ENCODE data around the gene PID1.
A peak's percentile ranks its signal among the peaks of the same experiment; 100 is the strongest.

Gene PID1

DNA sequence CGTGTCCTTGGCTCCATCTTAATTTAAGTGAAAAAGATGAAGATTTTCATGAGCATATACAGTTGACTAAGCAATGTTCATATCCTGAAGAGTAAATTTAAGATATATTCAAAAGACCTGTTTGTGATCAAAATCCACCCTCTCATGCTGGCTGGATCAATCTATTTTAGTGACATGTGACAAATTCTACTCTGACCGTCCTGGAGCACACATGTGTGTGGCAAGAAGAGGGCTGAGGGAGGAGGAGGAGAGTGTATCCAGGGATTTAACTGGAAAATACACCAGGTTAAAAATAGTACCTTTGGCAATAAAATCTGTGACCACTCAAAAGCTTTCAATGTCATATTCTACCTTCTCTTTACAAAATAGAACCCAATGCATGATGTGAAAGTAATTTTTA is 228.7 kb downstream of the PID1 start:
- no peak for DNase-seq
- H3K4me1 Mint-ChIP-seq = no peaks in the 10 kb centered on the region
- no peak overlapping the region for H3K27ac Mint-ChIP-seq
- ATAC-seq = no peak
- H3K27me3 Mint-ChIP-seq = no peaks in the 10 kb centered on the region
- H3K4me3 Mint-ChIP-seq = no peak overlapping the region
- H3K9me3 Mint-ChIP-seq = no peaks in the 10 kb centered on the region

DNA sequence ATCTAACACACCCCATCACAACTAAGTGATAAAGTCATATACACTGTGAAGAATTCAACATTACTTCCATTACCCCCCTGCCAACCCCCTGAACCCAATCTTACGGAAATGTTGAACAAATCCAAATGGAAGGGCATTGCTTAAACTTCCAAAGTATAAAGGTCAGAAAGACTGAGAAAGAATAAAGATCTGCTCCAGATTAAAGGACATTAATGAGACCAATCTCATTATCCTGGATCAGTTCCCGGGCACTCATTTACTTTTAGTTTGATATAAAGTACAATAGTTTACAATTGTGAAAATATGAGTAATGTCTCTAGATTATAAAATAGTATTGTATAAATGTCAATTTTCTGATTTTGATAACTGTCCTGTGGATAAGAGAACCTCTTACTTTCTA is 229.4 kb downstream of the PID1 start:
- no peaks in the 10 kb centered on the region for H3K4me1 Mint-ChIP-seq
- no peaks in the 10 kb centered on the region for H3K27me3 Mint-ChIP-seq
- ATAC-seq = no peak
- no peak overlapping the region for H3K4me3 Mint-ChIP-seq
- no peak for DNase-seq
- no peaks in the 10 kb centered on the region for H3K9me3 Mint-ChIP-seq
- no peak overlapping the region for H3K27ac Mint-ChIP-seq

DNA sequence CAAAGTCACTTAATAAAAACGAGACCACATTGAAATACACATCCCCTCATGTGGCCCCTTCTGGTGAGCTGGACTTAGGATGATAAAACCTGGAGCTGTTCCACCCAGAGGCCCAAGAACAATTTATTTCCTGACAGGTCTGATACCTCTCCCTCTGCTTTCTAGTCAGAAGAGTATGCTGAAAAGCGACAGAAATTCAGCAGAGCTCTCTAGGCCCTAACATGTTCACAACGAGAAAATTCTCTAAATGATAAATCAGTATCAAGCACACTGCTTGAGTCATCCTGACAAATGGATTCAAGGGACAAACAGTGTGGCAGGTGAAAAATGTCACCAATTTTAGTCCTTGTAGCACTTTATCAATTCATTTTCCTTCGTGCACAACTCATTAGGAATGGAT is 233.5 kb downstream of the PID1 start:
- H3K27me3 Mint-ChIP-seq = no peaks in the 10 kb centered on the region
- no peaks in the 10 kb centered on the region for H3K4me1 Mint-ChIP-seq
- H3K9me3 Mint-ChIP-seq = no peaks in the 10 kb centered on the region
- H3K4me3 Mint-ChIP-seq = no peak overlapping the region
- no peak for DNase-seq
- no peak overlapping the region for H3K27ac Mint-ChIP-seq
- ATAC-seq = no peak

DNA sequence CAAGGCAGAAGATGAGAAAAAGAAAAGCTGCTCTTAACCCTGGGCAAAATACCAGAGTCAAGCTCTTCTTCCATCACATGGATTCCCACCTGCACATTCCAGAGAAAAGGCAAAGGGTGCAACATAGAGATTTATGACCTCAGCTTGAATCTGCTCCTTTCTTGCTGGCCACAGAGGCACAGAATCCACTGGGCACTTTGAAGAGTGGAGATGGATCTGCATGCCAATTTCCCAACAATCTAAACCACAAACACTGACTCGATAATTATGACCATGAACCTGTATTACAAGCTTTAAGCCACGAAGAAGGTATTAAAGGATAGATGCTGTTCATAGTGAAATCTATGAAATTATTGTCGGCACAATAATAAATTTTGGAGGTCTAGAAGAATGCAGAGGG is 237.3 kb downstream of the PID1 start:
- no peak overlapping the region for H3K4me3 Mint-ChIP-seq
- no peak overlapping the region for H3K27ac Mint-ChIP-seq
- no peaks in the 10 kb centered on the region for H3K27me3 Mint-ChIP-seq
- peaks cover 0 to 8% of the 10 kb centered on the region in 2 donors for H3K9me3 Mint-ChIP-seq
- no peak for DNase-seq
- H3K4me1 Mint-ChIP-seq = no peaks in the 10 kb centered on the region
- ATAC-seq = no peak

DNA sequence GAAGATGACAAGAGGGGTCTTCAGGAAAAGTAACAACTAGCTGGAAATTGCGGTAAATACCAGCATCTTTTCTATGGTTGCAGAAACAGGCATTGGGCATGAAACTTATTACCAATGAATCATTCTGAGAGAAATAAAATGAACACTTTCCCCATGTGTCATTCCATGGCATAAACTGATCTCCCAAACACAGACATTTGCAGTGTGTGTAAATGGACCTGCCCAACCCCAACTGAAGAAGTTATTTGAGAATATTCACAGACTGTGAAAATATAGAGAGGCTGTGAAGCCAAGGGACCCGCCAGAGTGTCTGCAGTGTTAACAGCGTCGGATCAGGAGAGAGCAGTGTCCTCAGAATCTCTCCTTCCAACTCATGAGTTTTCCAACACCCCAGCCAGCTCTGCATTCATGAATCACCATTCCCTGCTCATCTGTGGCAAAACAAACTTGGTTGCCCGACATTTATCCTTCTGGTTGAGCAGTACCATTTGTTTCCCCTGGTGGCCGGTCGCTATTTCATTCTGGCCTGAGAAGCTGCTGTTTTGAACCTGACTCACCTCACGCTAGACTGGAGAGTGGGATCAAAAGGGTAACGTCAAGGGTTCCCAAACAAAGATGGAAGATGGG is 238.4 kb downstream of the PID1 start:
- H3K4me3 Mint-ChIP-seq = no peak overlapping the region
- peaks cover 0 to 12% of the 10 kb centered on the region in 2 donors for H3K9me3 Mint-ChIP-seq
- no peaks in the 10 kb centered on the region for H3K27me3 Mint-ChIP-seq
- no peaks in the 10 kb centered on the region for H3K4me1 Mint-ChIP-seq
- ATAC-seq = no peak
- no peak overlapping the region for H3K27ac Mint-ChIP-seq
- no peak for DNase-seq

DNA sequence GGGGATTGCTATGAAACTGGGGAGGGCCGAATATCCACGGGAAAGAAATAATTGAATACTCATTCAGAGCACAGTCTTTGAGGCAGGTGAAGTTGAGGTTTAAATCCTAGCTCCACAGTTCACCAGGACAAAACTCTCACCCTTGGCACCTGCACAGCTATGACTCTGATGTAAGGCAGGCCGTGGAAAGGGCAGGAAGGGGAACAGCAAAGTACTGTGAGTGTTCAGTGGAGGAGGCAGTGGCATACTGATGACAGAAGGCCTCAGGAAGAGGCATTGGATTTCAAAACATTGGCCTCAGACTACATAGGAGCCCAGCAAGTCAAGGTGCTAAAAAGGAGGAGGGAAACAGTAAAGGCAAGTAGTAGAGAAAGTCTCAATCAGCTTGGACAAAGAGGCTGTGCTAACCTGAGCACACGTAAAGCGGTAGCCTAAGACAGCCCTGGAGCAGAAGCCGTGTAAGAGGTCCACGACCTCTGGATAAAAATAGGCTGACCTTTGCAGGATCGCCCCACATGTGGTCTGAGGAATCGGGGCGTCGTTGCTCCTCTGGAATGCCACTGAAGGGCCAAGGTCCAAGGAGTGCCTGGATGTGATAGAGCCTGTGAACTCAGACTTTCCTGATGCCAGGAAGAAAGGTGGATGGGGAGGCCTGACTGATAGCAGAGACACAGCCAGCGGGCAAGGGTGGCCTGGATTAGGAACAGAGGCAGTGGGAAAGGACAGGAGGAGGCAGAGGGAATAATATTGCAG is 243.6 kb downstream of the PID1 start:
- Mint-ChIP-seq H3K4me1 (no peaks in the 10 kb centered on the region), H3K27ac (peak overlapping the region in 1 of 2 donors; percentile 56), H3K27me3 (no peaks in the 10 kb centered on the region), H3K9me3 (peaks cover 0 to 19% of the 10 kb centered on the region in 2 donors), H3K4me3 (no peak overlapping the region)
- DNase-seq = no peak
- no peak for ATAC-seq

DNA sequence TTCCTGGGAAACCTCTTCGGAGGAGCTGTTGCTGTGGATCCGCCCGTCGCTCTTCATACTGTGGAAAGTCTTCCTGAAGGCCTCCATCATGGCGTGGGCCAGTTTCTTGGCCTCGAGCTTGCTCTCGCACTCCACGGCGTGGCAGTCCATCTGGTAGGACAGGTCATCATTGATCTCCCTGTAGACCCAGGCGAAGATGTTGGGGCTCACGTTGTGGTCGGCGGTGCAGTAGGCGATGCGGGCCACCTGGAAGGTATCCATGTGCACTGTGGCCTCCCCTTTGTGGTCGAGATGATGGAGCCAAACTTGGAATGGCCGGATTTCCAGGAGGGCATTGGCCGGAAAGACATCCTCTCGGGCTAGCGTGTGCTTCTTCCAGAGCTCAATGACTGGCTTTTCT is 245.4 kb downstream of the PID1 start:
- H3K9me3 Mint-ChIP-seq = peaks cover 0 to 11% of the 10 kb centered on the region in 2 donors
- H3K27ac Mint-ChIP-seq = no peak overlapping the region
- DNase-seq (no peak), ATAC-seq (no peak)
- H3K27me3 Mint-ChIP-seq = no peaks in the 10 kb centered on the region
- H3K4me3 Mint-ChIP-seq = no peak overlapping the region
- H3K4me1 Mint-ChIP-seq = no peaks in the 10 kb centered on the region

DNA sequence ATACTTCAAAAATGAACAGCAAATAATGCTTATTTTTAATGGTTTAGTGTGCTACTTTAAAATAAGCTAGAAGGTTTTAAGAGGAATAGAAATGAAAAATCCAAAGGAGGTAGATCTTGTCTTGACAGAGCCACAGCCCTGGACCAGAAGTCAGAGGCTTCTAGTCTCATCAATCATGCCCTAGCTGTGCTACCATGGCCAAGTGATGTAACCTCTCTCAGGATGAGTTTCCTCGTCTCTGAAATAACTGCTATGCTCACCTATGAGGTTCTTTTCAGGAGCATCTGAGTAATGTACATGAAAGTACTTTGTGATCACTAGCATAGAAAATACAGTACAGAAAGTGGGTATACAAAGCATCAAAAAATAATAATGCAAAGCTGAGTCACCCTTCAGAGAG is 248.4 kb downstream of the PID1 start:
- H3K4me1 Mint-ChIP-seq = no peaks in the 10 kb centered on the region
- no peak overlapping the region for H3K27ac Mint-ChIP-seq
- peaks cover 0 to 15% of the 10 kb centered on the region in 2 donors for H3K9me3 Mint-ChIP-seq
- H3K4me3 Mint-ChIP-seq = no peak overlapping the region
- ATAC-seq (no peak), DNase-seq (no peak)
- no peaks in the 10 kb centered on the region for H3K27me3 Mint-ChIP-seq

DNA sequence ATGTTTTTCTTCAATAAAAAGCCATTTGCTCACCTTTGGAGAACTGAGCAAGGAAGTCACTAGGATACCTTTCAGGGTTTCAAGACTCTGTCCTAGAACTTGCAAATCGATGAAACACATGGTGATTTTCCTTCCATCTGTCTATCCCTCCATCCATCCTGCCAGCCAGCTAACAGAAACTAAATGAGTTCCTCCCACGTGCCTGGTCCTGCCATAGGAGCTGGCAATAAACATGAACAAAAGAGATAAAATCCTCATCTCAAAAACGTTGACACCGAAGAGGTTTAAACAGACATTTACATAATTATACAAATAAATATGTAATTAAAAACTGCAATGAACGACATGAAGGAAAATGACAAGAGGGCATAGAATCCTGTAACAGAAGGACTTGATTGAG is 249.0 kb downstream of the PID1 start:
- Mint-ChIP-seq H3K4me3 (no peak overlapping the region), H3K9me3 (peaks cover 0 to 10% of the 10 kb centered on the region in 2 donors), H3K27me3 (no peaks in the 10 kb centered on the region), H3K27ac (no peak overlapping the region), H3K4me1 (no peaks in the 10 kb centered on the region)
- no peak for DNase-seq
- no peak for ATAC-seq

DNA sequence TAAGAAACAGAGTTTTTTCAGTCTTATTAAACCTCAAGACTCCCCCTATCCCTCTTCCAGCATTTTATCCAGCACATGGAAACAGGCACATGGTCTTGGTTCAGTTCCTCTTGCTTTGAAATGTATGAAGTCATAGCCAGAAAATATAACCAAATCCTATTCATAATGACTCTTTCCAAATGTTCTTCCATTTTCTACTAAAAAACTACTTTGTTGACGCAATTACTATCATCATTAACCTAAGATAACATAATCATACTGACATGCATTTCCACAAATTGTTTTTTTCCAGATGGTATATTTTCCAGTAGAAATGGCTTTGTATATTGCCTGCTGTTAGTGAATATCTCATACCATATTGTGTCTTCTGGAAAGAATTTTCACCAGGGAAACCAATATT is 261.3 kb downstream of the PID1 start:
- Mint-ChIP-seq H3K4me3 (no peak overlapping the region), H3K9me3 (peaks cover 0 to 3% of the 10 kb centered on the region in 2 donors), H3K27ac (no peak overlapping the region), H3K27me3 (no peaks in the 10 kb centered on the region), H3K4me1 (no peaks in the 10 kb centered on the region)
- ATAC-seq (no peak), DNase-seq (no peak)

DNA sequence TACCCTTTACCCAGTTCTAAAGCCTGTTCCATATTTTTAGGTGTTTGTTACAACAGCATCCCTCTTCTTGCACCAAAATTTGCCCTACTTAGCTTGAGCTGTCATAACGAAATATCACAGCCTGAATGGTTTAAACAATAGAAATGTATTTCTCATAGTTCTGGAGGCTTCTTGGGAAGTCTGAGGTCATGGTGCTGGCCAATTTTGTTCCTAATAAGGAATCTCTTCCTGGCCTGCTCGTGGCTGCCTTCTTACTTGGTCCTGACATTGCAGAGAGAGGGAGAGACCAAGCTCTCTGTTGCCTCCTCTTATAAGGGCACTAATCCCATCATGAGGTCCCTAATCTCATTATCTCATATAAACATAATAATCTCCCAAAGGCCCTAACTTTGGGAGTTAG is 267.8 kb downstream of the PID1 start:
- ATAC-seq = no peak
- Mint-ChIP-seq H3K27me3 (no peaks in the 10 kb centered on the region), H3K9me3 (peaks cover 20 to 21% of the 10 kb centered on the region in 2 donors), H3K4me1 (no peaks in the 10 kb centered on the region), H3K27ac (no peak overlapping the region), H3K4me3 (no peak overlapping the region)
- no peak for DNase-seq

DNA sequence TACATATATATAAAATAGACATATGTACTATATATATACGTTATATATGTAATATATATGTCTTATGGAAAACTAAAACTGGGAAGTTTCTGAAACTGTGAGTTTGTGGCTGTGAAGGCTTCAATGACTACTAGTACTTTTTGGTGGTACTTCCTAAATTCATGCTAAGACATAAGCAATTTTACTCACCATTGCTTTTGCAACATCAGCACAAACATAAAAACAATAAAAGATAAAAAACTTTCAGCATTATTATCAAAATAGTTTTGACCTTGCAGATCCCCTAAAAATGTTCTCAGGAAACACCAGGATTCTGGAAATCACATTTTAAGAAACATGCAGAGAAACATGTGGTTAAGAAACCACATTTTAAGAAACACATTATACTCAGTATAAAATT is 269.9 kb downstream of the PID1 start:
- no peak overlapping the region for H3K4me3 Mint-ChIP-seq
- no peaks in the 10 kb centered on the region for H3K4me1 Mint-ChIP-seq
- H3K27ac Mint-ChIP-seq = no peak overlapping the region
- no peaks in the 10 kb centered on the region for H3K27me3 Mint-ChIP-seq
- DNase-seq = no peak
- no peak for ATAC-seq
- peaks cover 23 to 30% of the 10 kb centered on the region in 2 donors for H3K9me3 Mint-ChIP-seq

DNA sequence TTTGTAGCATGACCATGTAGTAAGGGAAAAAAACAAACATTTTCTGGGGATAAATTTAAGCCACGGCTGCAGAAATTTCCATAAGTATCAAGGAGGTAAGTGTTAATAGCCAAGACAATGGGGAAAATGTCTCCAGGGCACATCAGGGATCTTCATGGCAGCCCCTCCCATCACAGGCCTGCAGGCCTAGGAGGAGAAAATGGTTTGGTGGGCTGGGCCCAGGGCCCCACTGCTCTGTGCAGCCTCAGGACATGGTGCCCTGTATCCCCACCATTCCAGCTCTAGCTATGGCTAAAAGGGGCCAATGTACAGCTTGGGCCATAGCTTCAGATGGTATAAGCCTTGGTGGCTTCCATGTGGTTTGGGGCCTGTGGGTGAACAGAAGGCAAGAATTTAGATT is 271.8 kb downstream of the PID1 start:
- Mint-ChIP-seq H3K4me1 (no peaks in the 10 kb centered on the region), H3K4me3 (no peak overlapping the region), H3K27me3 (no peaks in the 10 kb centered on the region), H3K27ac (no peak overlapping the region), H3K9me3 (peaks cover 23 to 33% of the 10 kb centered on the region in 2 donors)
- ATAC-seq (no peak), DNase-seq (no peak)

DNA sequence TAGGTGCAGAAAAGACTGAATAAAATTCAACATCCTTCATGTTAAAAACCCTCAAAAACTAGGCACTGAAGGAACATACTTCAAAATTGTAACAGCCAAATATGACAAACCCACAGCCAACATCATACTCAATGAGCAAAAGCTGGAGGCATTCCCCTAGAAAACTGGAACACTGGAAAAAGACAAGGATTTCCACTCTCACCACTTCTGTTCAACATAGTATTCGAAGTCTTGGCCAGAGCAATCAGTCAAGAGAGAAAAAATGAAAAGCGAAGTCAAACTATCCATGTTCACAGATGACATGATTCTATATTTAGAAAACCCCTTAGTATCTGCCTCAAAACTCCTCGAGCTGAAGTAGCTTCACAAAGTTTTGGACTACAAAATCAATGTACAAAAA is 282.3 kb downstream of the PID1 start:
- DNase-seq (no peak), ATAC-seq (no peak)
- Mint-ChIP-seq H3K4me1 (no peaks in the 10 kb centered on the region), H3K9me3 (peaks cover 0 to 5% of the 10 kb centered on the region in 2 donors), H3K27ac (no peak overlapping the region), H3K27me3 (no peaks in the 10 kb centered on the region), H3K4me3 (no peak overlapping the region)

DNA sequence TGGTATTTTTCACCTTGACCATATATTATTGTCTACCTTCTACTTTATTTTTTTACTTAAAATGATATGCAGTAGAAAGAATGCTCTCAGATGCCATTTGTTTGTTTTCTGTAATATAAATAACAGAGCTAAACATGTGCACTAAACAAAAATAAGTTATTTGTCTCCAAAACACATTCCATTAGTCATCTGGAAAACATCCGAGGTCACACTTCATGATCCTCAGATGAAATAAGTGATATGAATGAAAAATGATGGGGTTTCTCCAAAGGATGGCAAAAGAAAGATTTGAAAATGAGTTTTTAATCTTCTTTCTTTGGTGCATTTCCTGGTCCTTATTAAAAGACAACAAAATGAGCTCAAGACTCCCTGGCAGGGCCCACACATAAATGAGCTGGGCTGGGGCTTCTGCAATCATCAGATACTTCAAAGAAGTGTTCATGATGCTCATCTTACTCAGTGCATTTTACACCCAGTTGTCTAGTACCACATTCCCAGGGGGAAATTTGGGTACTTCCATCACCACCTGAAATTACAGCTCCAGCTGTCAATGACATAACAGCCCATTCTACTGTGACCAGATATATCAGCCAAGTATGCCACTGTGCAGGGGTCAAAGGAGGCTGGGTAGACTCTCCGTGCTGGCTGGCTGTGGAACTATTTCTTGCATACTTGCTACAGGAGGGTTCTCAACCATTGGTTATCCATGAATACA is 283.5 kb downstream of the PID1 start:
- ATAC-seq = no peak
- peaks cover 0 to 2% of the 10 kb centered on the region in 2 donors for H3K9me3 Mint-ChIP-seq
- H3K4me3 Mint-ChIP-seq = no peak overlapping the region
- no peak for DNase-seq
- H3K27me3 Mint-ChIP-seq = no peaks in the 10 kb centered on the region
- H3K27ac Mint-ChIP-seq = no peak overlapping the region
- H3K4me1 Mint-ChIP-seq = no peaks in the 10 kb centered on the region

DNA sequence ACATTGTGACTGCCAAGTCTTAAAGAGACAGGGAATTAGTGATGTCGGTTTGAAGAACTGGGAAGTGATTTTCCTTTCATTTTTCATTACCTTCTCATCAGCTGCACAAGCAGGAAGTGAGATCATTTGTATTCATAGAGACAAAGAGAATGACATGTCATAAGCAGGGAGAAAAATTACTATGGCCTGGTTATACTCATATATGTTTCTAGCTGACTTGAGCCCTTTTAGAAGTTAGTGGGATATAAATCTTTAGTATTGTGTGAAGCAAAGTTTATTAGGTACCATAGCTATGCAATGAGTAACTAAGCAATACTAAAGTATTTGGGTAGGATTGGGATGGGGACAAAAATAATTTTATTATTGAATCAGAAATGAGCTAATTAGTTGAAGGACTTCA is 284.1 kb downstream of the PID1 start:
- no peaks in the 10 kb centered on the region for H3K27me3 Mint-ChIP-seq
- no peak overlapping the region for H3K27ac Mint-ChIP-seq
- no peak overlapping the region for H3K4me3 Mint-ChIP-seq
- ATAC-seq (no peak), DNase-seq (no peak)
- H3K4me1 Mint-ChIP-seq = no peaks in the 10 kb centered on the region
- peaks cover 0 to 4% of the 10 kb centered on the region in 2 donors for H3K9me3 Mint-ChIP-seq

All from stimulated activated naive CD8-positive, alpha-beta T cell treated with anti-CD3 and anti-CD28 coated beads, Interleukin-15, amount 100 ng/mL, for 72 hours (primary cell).